ENCODE data around the gene TRAPPC12.

- TF ChIP-seq CTCF (IDR thresholded peaks at IDR 0.05) (no peak), POLR2A (IDR thresholded peaks at IDR 0.05) (no peak)
These were observed 40.7 kb downstream of the TRAPPC12 start for GRCh38 chr2:3420076-3420768.

Data from esophagus squamous epithelium (tissue), 4 donors.